GM18517 (cell line): ENCODE data around the gene TMEM273.

ENCODE experiments used
- ATAC-seq: cut with Tn5 transposase; IDR thresholded peaks from one replicate; pipeline ENCODE4 v1.9.1; 2021; ENCODE audit warnings: mild to moderate bottlenecking, moderate library complexity; ENCODE audit not compliant: unreplicated experiment

The TMEM273 gene

GRCh38 chr10:49177391-49178355, 10.5 kb downstream of the TMEM273 start:
- peak; percentile 80 for ATAC-seq

GRCh38 chr10:49176310-49177268, 11.6 kb downstream of the TMEM273 start:
- no peak for ATAC-seq

GRCh38 chr10:49175587-49176309, 12.4 kb downstream of the TMEM273 start:
- no peak for ATAC-seq

GRCh38 chr10:49174926-49175500, 13.2 kb downstream of the TMEM273 start:
- no peak for ATAC-seq

GRCh38 chr10:49174261-49174925, 13.8 kb downstream of the TMEM273 start:
- ATAC-seq = no peak

GRCh38 chr10:49173853-49174252, 14.3 kb downstream of the TMEM273 start:
- no peak for ATAC-seq

- no peak for ATAC-seq
Measured at GRCh38 chr10:49173201-49173772, 14.9 kb downstream of the TMEM273 start.

GRCh38 chr10:49172777-49173132, 15.4 kb downstream of the TMEM273 start:
- no peak for ATAC-seq

GRCh38 chr10:49172061-49172776, 16.0 kb downstream of the TMEM273 start:
- ATAC-seq = no peak

GRCh38 chr10:49171326-49172060, 16.7 kb downstream of the TMEM273 start:
- ATAC-seq = no peak

- no peak for ATAC-seq
Measured at GRCh38 chr10:49170632-49171325, 17.4 kb downstream of the TMEM273 start.

GRCh38 chr10:49169776-49170175, 18.4 kb downstream of the TMEM273 start:
- ATAC-seq = no peak

GRCh38 chr10:49168831-49169500, 19.2 kb downstream of the TMEM273 start:
- ATAC-seq = no peak

GRCh38 chr10:49168171-49168540, 20.0 kb downstream of the TMEM273 start:
- no peak for ATAC-seq

- ATAC-seq = no peak
Measured at GRCh38 chr10:49167425-49168170, 20.6 kb downstream of the TMEM273 start.
